GM20000 (cell line): ENCODE data around the gene HOXB8.

Source experiments
- DNase-seq: peaks from one replicate; pipeline ENCODE4 v3.0.0; 2012; ENCODE audit warnings: low spot score
- TF ChIP-seq, protein P1 (sequence below): IDR thresholded peaks from 2 replicates; pipeline ENCODE4 v1.5.1; 2012; ENCODE audit warnings: mild to moderate bottlenecking, control low read depth; ENCODE audit errors: extremely low read depth, missing control alignments

The HOXB8 gene

DNA sequence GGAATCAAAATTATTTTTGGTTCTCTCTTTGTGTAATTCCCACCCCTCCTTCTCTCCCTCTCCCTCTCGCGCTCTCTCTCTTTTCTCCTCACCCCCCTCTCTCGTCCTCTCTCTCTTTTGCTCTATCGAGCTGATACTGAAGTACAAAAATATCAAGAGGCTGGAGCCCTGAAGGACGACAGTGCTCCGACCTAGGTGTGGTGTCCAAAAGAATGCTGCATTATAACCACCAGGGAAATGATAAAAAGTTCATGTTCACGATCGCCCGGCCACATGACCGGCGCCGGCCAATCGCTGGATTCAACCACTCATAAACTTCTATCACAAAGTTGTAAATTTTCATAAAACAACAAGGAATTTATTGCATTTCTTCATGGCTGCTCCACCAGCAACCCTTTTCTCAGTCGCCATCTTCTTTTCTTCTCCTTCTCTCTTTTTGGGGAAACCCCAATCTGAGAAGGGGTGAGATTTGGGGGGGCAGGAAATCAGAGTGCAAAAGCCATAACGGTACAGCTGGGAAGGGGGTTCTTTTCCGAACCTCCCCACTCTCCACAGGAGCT, 10.2 kb downstream of the HOXB8 start, which contains the start of gene HOXB6:
Gene HOXB6, minus strand, starts transcription at position 217 of the 560 bp plus-strand sequence. CDS start 6,836 bp downstream, outside the sequence.
- TF ChIP-seq, protein P1, sequence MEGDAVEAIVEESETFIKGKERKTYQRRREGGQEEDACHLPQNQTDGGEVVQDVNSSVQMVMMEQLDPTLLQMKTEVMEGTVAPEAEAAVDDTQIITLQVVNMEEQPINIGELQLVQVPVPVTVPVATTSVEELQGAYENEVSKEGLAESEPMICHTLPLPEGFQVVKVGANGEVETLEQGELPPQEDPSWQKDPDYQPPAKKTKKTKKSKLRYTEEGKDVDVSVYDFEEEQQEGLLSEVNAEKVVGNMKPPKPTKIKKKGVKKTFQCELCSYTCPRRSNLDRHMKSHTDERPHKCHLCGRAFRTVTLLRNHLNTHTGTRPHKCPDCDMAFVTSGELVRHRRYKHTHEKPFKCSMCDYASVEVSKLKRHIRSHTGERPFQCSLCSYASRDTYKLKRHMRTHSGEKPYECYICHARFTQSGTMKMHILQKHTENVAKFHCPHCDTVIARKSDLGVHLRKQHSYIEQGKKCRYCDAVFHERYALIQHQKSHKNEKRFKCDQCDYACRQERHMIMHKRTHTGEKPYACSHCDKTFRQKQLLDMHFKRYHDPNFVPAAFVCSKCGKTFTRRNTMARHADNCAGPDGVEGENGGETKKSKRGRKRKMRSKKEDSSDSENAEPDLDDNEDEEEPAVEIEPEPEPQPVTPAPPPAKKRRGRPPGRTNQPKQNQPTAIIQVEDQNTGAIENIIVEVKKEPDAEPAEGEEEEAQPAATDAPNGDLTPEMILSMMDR, result no peak
- no peak for DNase-seq

DNA sequence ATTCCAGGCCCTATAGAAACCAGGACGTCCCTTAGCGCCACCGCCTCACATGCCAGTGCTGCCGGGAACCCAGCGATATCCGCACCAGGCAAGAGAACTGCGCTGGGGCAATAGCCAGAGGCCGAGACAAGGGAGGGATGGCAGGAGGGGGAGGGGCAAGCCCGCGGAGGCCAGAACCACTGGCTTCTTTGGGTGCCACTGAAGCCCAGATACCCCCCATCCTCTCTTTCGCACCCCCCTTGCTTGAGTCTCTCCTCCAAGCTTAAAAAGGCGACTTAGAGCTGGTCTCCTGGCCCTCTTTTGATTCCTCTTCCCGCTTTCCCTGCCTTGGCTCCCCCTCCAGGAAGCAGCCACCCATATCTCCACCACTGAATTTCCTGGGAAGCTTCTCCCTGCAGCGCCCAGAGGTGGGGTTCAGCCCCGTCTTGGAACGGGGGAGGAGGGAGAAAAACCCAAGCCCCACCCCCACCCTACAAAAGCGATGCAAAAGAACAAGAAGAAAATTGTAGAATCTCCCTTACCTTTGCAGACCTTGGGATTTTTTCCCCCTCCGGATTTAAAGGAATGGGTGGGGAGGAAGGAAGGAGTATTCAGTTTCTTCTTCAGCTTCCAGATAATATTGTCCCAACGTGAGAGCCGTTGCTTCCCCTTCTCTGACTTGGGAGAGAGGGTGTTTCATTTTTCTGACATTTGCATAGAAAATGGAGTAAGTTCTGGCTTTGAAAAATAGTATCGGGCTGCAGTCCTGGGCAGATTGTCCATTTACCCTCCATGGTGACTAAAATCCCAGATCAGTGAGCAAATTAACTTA, 10.9 kb downstream of the HOXB8 start:
- TF ChIP-seq, protein P1, result no peak
- DNase-seq, result no peak

DNA sequence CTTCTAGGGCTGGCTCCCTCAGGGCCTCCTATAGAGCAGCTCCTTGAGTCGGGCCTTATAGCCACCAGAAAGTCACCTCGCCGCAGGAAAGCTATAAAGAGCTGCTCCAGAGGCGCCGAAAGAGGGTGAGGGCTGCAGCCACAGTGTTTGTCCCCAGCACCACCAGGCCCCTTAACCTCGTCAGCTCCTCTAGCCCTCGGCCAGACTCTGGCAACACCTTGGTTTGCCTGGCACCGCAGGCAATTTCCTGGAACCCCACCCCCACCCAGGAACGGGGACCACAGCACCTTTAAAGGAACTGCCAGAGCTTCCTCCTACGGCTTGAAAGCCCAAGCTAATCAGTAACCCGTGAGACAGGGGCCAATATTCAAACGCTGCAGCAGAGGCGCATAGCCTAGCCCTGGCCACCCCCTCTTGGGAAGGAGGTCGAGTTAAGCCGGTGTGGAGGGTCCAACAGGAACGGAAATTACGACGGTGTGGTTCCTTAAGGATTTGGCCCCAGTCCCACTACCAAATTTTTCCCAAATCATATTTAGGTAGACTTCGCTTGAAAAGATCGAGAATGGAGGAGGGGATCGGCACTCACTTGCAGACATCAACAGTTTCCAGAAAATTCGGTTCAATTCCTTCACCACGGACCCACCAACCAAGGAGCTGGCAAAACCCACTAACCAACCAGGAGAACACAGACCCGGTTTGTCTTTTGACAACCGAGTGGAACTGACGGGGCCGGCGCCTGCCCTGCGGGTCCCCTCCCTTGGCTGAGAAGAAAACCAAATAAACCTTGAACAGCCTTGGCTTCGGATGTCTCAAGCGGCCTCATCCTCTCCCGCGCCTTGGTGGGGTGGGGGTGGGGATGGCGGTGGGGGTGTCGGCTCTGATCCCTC, 13.3 kb downstream of the HOXB8 start:
- DNase-seq, result no peak
- TF ChIP-seq, protein P1, result no peak

DNA sequence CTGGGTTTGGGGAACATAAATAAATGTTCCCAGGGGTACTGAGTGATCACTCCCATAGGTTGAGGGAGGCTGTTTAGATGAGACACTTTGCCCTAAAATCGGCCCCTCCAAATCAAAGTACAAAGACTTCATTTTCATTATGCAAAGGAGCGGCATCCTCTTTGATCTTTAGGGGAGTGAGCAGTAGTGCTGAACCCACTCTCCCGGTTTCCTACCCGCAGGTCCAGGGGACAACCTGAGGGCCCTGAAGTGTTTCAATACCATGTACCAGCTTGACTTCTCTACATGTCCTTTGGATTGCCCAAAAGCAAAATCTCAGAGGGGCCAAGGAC, 13.9 kb downstream of the HOXB8 start:
- no peak for DNase-seq
- TF ChIP-seq, protein P1, result no peak

DNA sequence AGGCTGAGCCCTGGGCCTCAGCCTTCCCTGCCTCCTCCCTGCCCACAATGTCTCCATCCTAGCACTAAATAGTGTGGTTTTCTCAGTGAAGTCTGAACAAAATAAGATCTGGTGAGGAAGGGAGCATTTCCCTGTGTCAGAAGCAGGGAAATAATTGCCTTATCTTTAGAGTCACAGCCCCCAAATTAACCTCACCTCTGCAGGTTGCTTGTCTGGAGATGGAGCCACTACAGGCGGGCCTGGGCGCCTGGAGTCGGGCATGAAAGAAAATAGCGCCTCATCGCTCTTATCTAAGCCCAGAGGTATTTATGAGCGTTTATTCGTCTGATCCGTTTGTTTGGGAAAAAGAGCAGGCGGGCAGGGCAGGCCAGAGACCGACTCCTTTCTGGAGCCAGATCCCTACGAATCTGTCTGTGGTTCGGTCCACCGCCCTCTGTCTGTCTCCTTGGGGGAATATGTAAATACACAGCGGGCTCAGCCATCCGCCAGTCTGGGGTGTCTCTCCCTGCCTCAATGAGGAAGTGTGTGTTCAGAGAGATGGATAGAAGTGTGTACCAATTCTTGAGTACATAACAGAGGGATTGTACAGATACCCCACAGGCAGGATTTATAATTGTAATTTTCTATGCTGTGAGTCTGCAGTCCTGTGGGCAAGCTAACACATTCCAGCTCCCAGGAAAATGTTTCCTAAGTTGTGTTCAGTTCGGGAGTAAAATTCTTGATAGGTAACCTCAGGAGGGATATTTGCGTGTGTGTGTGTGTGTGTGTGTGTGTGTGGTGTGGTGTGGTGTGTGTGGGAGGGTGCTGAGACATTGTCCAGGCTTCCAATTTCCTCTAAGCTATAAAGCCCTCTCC, 14.6 kb downstream of the HOXB8 start:
- TF ChIP-seq, protein P1, result no peak
- DNase-seq, result no peak

DNA sequence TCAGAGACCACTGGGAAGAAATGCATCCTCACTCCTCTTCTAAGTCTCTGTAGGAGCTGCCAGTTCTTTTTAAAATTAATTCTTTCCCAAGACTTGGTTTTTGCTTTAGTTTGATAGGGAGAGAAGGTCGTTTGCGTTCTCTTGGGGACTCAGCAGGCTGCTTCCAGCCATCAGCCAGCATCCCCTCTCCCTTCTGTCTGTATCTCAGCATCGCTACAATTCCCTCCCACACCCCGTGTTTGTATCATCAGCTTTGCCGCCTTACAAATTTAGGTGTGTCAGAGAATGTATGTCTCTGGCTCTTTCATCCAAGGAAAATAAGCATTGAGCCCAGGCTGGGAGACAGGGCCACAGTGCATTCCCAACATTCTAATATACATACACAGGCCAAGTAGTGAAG, 15.7 kb downstream of the HOXB8 start:
- TF ChIP-seq, protein P1, result no peak
- DNase-seq, result no peak
